H54 (cell line): Measurements from ENCODE around the gene GNB1.

Source experiments
- DNase-seq: peaks from one replicate; pipeline ENCODE4 v3.0.0; 2011; ENCODE audit warnings: low spot score, mixed read lengths; ENCODE audit not compliant: insufficient read length
- FAIRE-seq: peaks from 3 replicates; lab custom pipeline; 2011; peaks lifted over from hg19 to GRCh38; lab: Jason Lieb, UNC
- POLR2A ChIP-seq: IDR thresholded peaks from 2 replicates; pipeline ENCODE4 v1.6.1; 2011; ENCODE audit warnings: low read depth, mild to moderate bottlenecking, low read length

GNB1 gene

DNA sequence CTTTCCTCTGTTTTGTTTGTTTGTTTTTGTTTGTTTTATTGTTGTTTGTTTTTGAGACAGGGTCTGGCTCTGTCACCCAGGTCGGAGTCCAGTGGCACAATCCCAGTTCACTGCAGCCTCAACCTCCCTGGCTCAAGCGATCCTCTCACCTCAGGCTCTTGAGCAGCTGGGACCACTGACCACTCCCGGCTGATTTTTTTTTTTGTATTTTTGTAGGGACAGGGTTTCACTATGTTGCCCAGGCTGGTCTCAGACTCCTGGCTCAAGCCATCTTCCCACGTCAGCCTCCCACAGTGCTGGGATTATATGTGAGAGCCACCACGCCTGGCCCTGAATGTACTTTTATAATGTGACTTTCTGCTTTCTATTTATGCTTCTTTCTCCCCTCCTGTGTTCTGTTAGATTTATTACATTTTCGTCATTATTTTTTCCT is 19.2 kb upstream of the GNB1 start:
- DNase-seq, result no peak
- TF ChIP-seq POLR2A, result no peak
- no peak for FAIRE-seq

DNA sequence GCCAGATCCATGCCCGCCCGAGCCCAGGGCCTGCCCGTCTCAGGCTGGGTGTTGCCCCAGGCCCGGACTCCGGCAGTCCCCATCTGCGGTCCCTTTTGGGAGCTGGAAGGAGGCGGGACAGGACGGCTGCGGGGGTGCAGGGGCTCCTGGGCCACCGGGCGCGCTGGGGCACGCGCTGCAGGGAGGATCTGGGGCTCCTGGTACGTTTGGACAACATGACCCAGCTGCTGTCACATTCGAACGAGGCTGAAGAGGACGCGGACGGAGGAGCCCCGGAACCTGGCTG is 17.6 kb upstream of the GNB1 start:
- no peak for TF ChIP-seq POLR2A
- DNase-seq (no peak), FAIRE-seq (no peak)

DNA sequence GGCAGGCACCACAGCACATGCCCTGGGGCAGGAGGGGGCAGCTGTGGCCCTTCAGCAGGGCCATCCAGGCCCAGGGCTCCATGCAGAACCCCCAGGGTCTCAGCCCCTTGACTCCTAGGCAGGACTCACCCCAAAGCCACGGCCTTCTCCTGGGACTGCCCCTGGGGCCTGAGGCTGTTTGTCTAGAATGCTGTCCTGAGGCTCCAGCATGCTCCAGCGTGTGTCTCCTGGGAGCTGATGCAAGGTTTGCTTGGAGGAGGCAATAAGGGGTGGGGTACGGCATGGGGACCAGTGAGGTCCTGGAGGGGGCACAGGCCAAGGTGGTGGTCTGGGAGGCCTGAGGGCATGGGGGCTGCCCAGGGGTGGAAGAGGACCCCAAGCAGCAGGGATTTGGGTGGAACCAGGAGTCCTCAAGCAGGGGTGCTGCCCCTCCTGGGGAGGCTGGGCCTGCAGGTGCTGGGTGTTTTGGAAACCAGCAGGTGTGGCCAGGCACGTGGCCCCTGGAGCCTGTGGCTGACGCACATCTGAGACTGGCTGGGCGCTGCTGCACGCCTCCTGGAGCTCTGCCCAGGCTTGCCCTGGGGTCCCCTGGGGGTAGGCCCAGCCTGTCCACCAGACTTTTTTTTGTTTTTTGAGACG is 16.3 kb upstream of the GNB1 start:
- DNase-seq, result no peak
- no peak for FAIRE-seq
- TF ChIP-seq POLR2A, result no peak

DNA sequence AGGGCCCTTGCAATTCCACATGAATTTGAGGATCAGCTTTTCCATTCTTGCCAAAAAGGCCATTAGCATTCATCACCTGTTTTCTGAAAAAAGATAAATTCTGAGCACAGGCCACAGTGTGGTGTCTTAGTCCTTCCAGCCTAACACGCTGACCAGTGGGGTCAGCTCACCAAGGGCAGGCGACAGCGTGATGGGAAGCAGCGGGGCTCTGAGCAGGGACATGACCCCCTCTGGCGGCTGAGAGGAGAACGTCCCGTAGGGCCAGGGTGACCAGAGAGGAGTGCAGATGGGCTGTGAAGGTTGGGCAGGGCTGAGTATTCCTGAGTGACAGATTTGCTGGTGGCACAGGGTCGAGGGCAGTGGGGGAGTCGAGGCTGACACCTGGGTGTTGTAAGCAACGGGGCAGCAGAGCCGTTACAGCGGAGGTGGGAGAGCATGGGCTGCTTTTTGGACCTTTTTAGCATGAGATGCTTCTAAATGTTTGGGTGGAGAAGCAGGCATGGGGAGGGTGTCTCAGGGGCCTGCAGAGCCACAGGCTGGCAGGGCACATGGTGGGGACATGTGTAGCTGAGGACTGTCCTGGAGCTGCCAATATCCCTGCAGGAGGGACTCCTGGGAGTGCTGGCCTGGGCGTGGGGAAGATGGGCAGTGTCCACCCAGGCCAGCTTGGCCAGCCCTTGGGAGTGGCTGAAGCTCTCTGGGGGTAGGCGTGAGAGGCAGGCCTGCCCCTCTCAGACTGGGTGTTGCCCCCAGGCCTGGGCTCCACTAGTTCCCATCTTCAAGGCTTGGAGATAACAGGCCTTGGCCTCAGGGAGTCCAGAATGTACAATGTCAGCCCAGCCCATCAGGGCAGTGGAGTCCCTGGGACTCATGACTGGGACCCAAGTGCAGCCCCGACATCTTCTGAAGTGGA is 15.6 kb upstream of the GNB1 start:
- DNase-seq (peak; percentile 81), FAIRE-seq (peak; percentile 90)
- TF ChIP-seq POLR2A, result no peak

DNA sequence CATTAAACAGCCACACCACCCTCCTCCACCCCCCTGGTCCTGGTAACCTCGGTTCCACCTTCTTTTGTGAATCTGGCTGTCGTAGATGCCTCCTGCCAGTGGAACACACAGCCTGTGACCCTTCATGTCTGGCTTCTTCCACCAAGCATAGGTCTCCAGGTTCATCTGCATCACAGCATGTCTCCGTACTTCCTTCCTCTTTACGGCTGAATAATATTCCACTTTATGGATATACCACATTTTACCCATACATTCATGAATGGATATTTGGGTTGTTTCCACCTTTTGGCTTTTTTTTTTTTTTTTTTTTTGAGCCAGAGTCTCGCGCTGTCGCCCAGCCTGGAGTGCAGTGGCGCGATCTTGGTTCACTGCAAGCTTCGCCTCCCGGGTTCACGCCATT is 12.3 kb upstream of the GNB1 start:
- DNase-seq, result no peak
- FAIRE-seq, result no peak
- TF ChIP-seq POLR2A, result no peak

DNA sequence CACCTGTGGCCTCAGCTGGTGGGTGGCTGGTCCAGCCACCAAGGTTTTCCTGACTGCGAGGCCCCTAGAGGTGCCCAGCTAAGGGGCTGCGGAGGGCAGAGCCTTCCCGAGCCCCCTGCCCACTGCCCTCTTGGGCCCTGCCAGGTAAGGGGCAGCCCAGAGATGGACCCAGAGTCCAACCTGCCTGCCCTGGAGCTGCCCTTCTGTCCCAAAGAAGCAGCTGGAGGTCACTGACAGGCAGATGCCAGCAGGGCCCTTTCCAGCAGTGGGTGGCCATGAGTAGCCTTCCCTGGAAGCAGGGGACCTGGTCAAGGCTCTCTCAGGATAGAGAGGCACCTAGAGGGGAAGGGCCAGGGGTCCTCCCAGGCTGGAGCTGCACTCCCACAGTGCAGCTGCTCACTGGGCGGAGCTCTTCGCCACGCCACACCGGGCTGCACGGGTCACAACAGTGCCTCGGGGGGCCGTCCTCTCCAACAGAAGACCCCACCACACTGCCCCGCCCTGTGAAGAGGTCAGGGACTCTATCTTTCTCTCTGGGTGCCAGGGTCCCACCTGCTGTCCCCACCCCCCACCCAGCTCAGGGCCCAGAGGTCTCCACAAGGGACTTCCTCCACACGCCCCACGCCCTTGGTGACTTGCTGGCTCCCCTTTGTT is 10.9 kb upstream of the GNB1 start:
- no peak for TF ChIP-seq POLR2A
- DNase-seq (no peak), FAIRE-seq (no peak)

DNA sequence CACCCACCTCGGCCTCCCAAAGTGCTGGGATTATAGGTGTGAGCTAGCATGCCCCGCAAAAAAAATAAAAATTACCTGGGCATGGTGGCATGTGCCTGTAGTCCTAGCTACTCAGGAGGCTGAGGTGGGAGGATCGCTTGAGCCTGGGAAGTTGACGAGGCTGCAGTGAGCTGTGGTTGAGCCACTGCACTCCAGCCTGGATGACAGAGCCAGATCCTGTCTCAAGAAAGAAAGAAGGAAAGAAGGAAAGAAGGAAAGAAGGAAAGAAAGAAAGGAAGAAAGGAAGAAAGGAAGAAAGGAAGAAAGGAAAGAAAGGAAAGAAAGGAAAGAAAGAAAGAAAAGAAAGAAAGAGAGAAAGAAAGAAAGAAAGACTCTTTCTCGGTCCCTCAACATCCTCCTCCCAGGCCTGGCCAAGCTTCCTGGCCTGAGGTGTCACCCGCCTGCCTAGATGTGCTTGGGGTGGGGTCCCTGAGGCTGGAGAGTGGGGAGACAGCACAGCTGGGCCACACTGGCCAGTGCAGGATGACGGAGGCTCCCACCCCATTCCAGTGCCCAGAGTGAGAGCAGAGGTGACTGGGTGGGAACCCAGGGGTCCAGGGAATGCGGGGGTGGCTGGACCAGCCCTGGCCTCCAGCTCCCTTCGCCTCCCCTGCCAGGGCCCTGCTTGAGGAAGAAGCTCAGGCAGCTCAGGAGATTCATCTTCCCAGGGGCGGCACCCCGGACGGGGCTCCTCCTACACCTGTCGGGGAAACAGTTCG is 10.2 kb upstream of the GNB1 start:
- DNase-seq (no peak), FAIRE-seq (no peak)
- TF ChIP-seq POLR2A, result no peak

DNA sequence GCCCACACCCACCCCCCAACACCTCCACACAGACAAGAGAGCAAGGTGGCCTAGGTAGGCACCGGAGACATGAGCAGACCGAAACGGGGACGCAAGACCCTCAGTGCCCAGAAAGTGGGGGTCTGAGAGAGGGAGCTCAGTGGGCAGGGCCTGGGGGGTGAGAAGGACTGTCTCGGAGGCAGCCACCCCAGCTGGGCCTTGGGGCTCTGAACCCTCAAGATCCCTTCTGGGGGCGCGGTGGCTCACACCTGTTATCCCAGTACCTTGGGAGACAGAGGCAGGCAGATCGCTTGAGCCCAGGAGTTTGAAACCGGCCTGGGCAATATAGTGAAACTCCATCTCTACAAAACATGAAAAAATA is 9.1 kb upstream of the GNB1 start:
- no peak for DNase-seq
- FAIRE-seq, result no peak
- TF ChIP-seq POLR2A, result no peak

DNA sequence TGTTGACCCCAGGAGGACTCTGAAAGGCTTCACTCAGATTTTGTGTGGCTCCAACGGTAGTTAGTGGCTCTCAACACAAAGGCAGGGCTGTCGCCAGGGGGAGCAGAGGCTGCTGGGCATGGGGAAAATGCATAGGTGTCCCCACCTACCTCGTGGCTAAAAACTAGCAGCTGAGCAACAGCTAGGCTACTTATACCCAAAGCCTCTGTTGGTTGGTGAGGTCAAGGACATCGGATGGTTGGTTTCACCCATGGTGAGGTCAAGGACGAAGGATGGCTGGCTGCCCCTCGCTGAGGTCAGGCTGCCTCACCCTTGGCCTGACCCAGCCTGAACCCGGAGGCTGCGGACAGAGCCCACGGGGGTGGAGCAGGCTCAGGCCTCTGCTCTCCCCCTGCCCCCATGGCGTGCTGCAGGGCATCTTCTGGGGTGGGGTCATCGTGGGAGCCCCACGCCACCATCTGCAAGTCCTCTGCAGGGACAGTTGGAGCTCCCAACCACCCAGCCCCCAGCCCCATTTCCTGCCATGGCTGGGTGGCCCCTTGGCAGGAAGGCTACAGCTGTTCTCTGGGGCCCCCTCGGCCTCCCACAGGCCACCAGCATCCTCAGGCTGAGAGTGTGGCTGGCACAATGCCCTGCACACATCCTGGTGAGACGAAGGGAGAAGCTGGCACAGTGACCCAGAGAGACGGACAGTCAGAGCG is 8.5 kb upstream of the GNB1 start:
- no peak for TF ChIP-seq POLR2A
- FAIRE-seq, result no peak
- no peak for DNase-seq

DNA sequence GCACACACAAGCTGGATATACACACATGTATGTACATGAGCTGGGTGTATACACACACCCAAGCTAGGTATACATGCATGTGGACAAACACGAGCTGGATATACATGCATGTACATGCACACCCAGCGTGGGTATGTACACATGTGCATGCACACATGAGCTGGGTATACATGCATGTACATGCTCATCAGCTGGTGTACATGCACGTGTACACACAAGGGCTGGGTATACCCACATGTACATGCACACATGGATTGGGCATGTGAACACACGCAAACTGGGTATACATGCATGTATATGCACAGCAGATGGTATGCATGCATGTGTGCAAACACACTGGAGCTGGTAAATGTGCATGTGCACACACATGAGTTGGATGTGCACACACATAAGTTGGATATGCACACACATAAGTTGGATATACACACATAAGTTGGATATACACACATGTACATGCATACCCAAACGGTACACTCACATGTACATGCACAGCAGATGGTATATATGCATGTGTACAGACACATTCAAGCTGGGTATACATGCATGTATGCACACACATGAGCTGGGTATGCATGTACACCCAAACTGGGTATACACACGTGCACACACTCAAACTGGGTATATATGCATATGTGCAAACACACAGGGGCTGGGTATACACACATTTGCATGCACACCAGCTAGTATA is 7.5 kb upstream of the GNB1 start:
- no peak for FAIRE-seq
- no peak for TF ChIP-seq POLR2A
- no peak for DNase-seq

DNA sequence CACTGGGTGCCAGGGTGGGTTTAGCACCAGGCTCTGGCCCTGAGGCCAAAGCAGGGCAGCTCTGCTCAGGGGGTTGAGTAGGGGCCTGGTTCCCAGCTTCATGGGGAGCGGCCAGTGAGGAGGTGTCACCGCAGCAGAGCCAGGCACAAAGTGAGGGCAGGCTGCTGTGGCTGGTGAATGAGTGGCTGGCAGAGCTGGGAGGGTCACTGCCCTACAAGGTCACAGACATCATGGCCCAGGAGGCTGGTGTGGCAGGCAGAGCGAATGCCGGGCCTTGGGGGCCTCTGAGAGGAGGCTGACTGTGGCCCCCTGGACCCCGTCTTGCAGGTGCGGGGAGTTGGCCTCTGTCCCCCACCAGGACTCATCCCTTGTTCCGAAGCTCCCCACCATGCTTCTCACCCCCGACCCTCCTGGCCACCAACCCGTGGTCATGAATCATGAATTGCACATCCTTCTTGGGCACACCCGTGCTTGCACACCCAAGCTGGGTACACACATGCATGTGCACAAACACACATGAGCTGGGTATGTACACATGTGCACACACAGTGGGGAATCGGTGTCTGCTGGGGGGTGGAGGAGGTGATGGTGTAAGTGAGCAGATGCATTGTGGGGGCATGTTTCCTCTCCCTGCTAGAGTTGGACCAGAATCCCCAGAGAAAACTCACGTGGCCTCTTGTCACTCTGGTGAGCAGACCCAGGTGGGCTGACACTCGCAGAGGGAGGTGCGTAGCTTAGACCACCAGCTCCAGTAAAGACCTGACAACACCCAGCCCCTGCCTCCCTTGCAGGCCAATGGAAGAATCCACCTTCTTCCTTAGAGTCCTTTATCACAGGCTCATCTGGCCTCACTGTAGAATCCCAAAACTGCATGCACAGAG is 4.8 kb upstream of the GNB1 start:
- no peak for TF ChIP-seq POLR2A
- DNase-seq (no peak), FAIRE-seq (no peak)

DNA sequence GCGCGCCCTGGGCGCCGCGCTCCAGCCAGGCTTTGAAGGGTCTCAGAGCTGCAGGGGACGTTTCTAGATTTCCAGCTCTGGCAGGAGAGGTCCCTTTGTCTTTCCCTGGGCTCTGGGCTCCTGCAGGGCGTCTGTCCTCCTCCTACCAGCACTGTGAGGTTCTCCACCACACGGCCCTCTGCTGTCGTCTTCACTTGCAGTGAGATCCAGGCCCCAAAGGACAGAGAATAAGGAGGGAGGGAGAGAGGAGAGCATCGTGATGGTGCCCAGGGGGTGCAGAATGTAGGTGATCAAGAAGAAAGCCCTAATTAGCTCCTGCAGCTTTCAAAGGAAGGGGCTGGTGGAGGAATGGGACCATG is 4.2 kb upstream of the GNB1 start:
- TF ChIP-seq POLR2A, result no peak
- DNase-seq (no peak), FAIRE-seq (no peak)
